Adrenal gland (tissue), 19 donors: ENCODE measurements around the gene NHERF2. TPM values are rescaled to one million over a fixed set of nuclear protein-coding genes. Genes with fewer than 3 reads are reported as not detected.

ENCODE experiments used
- DNase-seq, 7 donors: peaks; one replicate each; pipeline ENCODE4 v3.0.0-alpha.2; 2019 to 2020
- H3K27ac ChIP-seq, 5 donors: fragments of 200-600 bp; sonication (generic) in 4 of 5; 1 replicate in 3 of 5; 2 replicates in 2 of 5; pipeline versions ENCODE4 v1.5.1 to v1.8.0; 2016 to 2020; ENCODE audit warnings: mild to moderate bottlenecking in 1 of 5
- H3K27me3 ChIP-seq: fragments of 200-600 bp; 2 replicates; pipeline ENCODE4 v1.8.0; 2021
- H3K36me3 ChIP-seq, 2 donors: fragments of 200-600 bp; replicated peaks in 1 of 2; 1 replicate in 1 of 2; 2 replicates in 1 of 2; pipeline versions ENCODE4 v1.5.1 to v1.8.0; 2018 to 2022
- H3K4me1 ChIP-seq, 2 donors: fragments of 200-600 bp; replicated peaks in 1 of 2; 1 replicate in 1 of 2; 2 replicates in 1 of 2; pipeline versions ENCODE4 v1.5.1 to v1.8.0; 2018 to 2021
- H3K4me3 ChIP-seq, 4 donors: fragments of 200-600 bp; sonication (generic) in 3 of 4; one replicate each; pipeline ENCODE4 v1.5.1; 2016 to 2018
- H3K9me3 ChIP-seq, 3 donors: fragments of 200-600 bp; sonication (generic) in 1 of 3; replicated peaks in 1 of 3; 1 replicate in 2 of 3; 2 replicates in 1 of 3; pipeline versions ENCODE4 v1.5.1 to v1.8.0; 2016 to 2021
- POLR2A ChIP-seq, 2 donors: fragments of 450-650 bp; IDR thresholded peaks; one replicate each; pipeline ENCODE4 v1.6.1; 2017; ENCODE audit warnings: antibody characterized with exemption in 2 of 2, mild to moderate bottlenecking in 2 of 2, moderate library complexity in 1 of 2
- WGBS, 4 donors: extraction: QIAGEN DNeasy Blood & Tissue Kit in 2 of 4; methylation state at CpG; one replicate each; pipeline versions ENCODE4 v1.1.5 to v1.1.7; 2013 to 2017; 5-methylcytosine and 5-hydroxymethylcytosine counted together
- intact Hi-C, 2 donors: fragments of 100-400 bp; cut with DNase I; formaldehyde crosslinking; loops; one replicate each; pipeline versions ENCODE4 v1.14.1 to v1.15.0; 2022 to 2023
- long read RNA-seq, 10 donors: library from polyadenylated mRNA in 3 of 10; unstranded in 2 of 10; stranded (forward) in 1 of 10; transcript quantifications; one replicate each; pipeline ENCODE4 v2.0.0 and lab custom pipeline, GENCODE V29; 2021 to 2026
- polyA plus RNA-seq, 3 donors: library from polyadenylated mRNA; stranded (reverse); fragments of 200-250 nt in 2 of 3; fragments of 350-450 nt in 1 of 3; fragmentation: Illumina TruSeq in 1 of 3; extraction: RNeasy Lipid Tissue Mini Kit (QIAGEN cat#74804) in 1 of 3; gene quantifications; one replicate each; pipeline ENCODE4 v1.2.3, GENCODE V29; 2013 to 2014
- total RNA-seq, 9 donors: library from RNA; depleted of rRNA in 4 of 9; stranded (reverse); fragments of >200 nt in 4 of 9; fragments of 120-200 nt in 1 of 9; fragmentation: NEBNext Ultra II Directional in 1 of 9; extraction: Animal tissue kit (Norgen Biotek cat#: 25700) in 1 of 9; gene quantifications; one replicate each; pipeline versions ENCODE4 v1.1.0 to v1.2.4, GENCODE V29; 2013 to 2023
- TF ChIP-seq, protein P1 (sequence below), 6 experiments: fragments of 450-650 bp in 4 of 6; fragments of 200-600 bp in 2 of 6; sonication (generic) in 1 of 6; IDR thresholded peaks; 1 replicate in 5 of 6; 2 replicates in 1 of 6; pipeline versions ENCODE4 v1.5.1 to v1.8.0; 2016 to 2021; ENCODE audit warnings: antibody characterized with exemption in 6 of 6, mild to moderate bottlenecking in 2 of 6, moderate library complexity in 1 of 6
- donor health status: healthy with polysubstance abuse.
- donor health status: Bipolar disorder and iron deficiency.
- donor health status: DM: yes; HTN: yes; CAD: no.
- donor health status: DM: no; HTN: no; CAD: no.
- donor health status: DM: no; HTN: no; CAD: no.
- donor health status: DM: yes; HTN: yes; CAD: no.

Gene NHERF2
- total RNA-seq, result 100 to 1,000 TPM in 2 of 9 donors, 10 to 100 TPM in 7; 12.9 to 155 (median 66.8) TPM
- polyA plus RNA-seq, result 100 to 1,000 TPM in 2 of 3 donors, 10 to 100 TPM in 1; 12.5 to 263 (median 147) TPM
- long read RNA-seq, donor 1, transcript SLC9A3R2-201 (7 exons, 2,194 nt), result major isoform, 7 of 10 reads
- long read RNA-seq, donor 1, partial matches to known transcripts, result 0 of 10 reads
- long read RNA-seq, donor 1, other reads (novel, unspliced or antisense), result 0 of 10 reads
- long read RNA-seq, donor 2, partial matches to known transcripts, result 0 of 9 reads
- long read RNA-seq, donor 2, other reads (novel, unspliced or antisense), result 0 of 9 reads
- long read RNA-seq, donor 3, partial matches to known transcripts, result 0 of 6 reads
- long read RNA-seq, donor 3, other reads (novel, unspliced or antisense), result 0 of 6 reads
- long read RNA-seq, donor 4, transcript SLC9A3R2-208 (6 exons, 1,199 nt), result major isoform, 8 of 15 reads
- long read RNA-seq, donor 4, transcript SLC9A3R2-207 (6 exons, 759 nt), result minor isoform, 5 of 15 reads
- long read RNA-seq, donor 4, partial matches to known transcripts, result 0 of 15 reads
- long read RNA-seq, donor 4, other reads (novel, unspliced or antisense), result 2 of 15 reads
- long read RNA-seq, donor 5, transcript SLC9A3R2-208 (6 exons, 1,199 nt), result minor isoform, 16 of 105 reads
- long read RNA-seq, donor 5, transcript SLC9A3R2-202 (7 exons, 1,564 nt), result minor isoform, 13 of 105 reads
- long read RNA-seq, donor 5, transcript SLC9A3R2-201 (7 exons, 2,194 nt), result major isoform, 61 of 105 reads
- long read RNA-seq, donor 5, partial matches to known transcripts, result 2 of 105 reads
- long read RNA-seq, donor 5, other reads (novel, unspliced or antisense), result 11 of 105 reads
- long read RNA-seq, donor 6, partial matches to known transcripts, result 2 of 12 reads
- long read RNA-seq, donor 6, other reads (novel, unspliced or antisense), result 5 of 12 reads
- long read RNA-seq, donor 7, partial matches to known transcripts, result 0 of 13 reads
- long read RNA-seq, donor 7, other reads (novel, unspliced or antisense), result 0 of 13 reads
- long read RNA-seq, donor 8, transcript SLC9A3R2-202 (7 exons, 1,564 nt), result minor isoform, 5 of 26 reads
- long read RNA-seq, donor 8, transcript SLC9A3R2-201 (7 exons, 2,194 nt), result major isoform, 10 of 26 reads
- long read RNA-seq, donor 8, partial matches to known transcripts, result 0 of 26 reads
- long read RNA-seq, donor 8, other reads (novel, unspliced or antisense), result 0 of 26 reads
- long read RNA-seq, donor 9, transcript SLC9A3R2-201 (7 exons, 2,194 nt), result major isoform, 5 of 9 reads
- long read RNA-seq, donor 9, partial matches to known transcripts, result 0 of 9 reads
- long read RNA-seq, donor 9, other reads (novel, unspliced or antisense), result 0 of 9 reads
- long read RNA-seq, donor 10, transcript SLC9A3R2-201 (7 exons, 2,194 nt), result major isoform, 10 of 35 reads
- long read RNA-seq, donor 10, partial matches to known transcripts, result 18 of 35 reads
- long read RNA-seq, donor 10, other reads (novel, unspliced or antisense), result 0 of 35 reads

DNA sequence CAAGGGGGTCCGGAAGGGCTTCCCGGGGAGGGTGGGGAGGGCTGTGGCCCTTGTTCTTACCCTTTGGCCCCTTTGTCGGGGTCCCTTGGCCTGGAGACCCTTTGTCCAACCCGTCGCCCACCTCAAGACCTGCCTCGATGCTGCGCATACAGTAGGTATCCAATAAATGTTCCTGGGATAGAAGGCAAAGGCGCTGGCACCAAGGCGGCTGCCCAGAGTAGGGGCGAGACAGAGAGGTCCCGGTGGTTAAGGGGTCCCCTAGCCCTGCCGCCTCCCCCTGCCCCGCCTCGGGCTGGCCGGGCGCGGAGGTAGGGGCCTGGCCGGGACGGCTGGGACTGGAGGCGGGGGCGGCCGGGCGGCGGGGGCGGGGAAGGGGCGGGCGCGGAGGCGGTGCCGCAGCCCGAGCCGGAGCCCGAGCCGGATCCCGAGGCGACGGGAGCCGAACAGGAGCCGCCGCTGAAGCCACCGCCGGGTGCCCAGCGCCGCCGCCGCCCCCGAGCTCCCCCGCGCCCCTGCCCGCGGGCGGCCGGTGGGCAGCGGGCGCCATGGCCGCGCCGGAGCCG is at the start of gene NHERF2:
Gene NHERF2 (plus strand): TSS at position 442 of the 563 bp plus-strand sequence. CDS start 104 bp downstream, at position 546.
- intact Hi-C loops, result no loop called here
- WGBS, 4 donors, result 8 to 47% (median 22%) methylated on average over 1 to 53 of the region's 59 CpGs
- Histone ChIP-seq H3K4me1 (peaks cover 14 to 38% of the 10 kb centered on the region in 2 donors), H3K9me3 (no peaks in the 10 kb centered on the region), H3K4me3 (peak within 1 kb of the TSS in 2 of 4 donors; percentile 34 to 84), H3K36me3 (no peaks in the 10 kb centered on the region), H3K27ac (peak within 1 kb of the TSS in 4 of 5 donors; percentile 32 to 79 (median 48)), H3K27me3 (no peaks in the 10 kb centered on the region)
- TF ChIP-seq, protein P1, sequence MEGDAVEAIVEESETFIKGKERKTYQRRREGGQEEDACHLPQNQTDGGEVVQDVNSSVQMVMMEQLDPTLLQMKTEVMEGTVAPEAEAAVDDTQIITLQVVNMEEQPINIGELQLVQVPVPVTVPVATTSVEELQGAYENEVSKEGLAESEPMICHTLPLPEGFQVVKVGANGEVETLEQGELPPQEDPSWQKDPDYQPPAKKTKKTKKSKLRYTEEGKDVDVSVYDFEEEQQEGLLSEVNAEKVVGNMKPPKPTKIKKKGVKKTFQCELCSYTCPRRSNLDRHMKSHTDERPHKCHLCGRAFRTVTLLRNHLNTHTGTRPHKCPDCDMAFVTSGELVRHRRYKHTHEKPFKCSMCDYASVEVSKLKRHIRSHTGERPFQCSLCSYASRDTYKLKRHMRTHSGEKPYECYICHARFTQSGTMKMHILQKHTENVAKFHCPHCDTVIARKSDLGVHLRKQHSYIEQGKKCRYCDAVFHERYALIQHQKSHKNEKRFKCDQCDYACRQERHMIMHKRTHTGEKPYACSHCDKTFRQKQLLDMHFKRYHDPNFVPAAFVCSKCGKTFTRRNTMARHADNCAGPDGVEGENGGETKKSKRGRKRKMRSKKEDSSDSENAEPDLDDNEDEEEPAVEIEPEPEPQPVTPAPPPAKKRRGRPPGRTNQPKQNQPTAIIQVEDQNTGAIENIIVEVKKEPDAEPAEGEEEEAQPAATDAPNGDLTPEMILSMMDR (IDR thresholded peaks at IDR 0.05), result no peak
- TF ChIP-seq POLR2A (IDR thresholded peaks at IDR 0.05), result peak in 1 of 2 donors; percentile 29
- DNase-seq, result peak in 3 of 7 donors; percentile 8 to 50 (median 43)

DNA sequence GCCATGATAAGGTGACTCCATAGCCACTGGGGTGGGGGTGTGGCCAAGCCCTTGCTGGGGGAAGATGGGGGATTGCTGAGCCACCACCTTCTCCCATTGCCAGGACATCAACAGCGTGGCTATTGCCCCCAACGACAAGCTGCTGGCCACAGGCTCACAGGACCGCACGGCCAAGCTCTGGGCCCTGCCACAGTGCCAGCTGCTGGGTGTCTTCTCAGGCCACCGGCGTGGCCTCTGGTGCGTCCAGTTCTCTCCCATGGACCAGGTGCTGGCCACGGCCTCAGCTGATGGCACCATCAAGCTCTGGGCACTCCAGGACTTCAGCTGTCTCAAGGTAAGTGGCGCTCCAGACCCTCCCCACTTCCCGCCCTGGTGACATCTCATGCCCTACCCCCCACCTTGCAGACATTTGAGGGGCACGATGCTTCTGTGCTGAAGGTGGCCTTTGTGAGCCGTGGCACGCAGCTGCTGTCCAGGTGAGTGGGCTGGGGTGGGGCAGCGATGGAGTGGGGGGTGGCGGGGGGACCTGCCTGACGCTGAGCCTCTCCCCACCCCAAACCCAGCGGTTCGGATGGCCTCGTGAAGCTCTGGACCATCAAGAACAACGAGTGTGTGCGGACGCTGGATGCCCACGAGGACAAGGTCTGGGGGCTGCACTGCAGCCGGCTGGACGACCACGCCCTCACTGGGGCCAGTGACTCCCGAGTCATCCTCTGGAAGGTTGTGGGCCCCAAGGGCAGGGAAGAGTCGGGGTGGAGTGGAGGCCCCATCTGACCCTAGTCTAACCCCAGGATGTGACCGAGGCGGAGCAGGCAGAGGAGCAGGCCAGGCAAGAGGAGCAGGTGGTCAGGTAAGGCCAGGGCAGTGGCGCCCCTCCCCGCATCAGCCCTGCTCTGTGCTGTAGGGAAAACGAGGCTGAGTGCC is 49.5 kb upstream of the NHERF2 start:
- H3K36me3 ChIP-seq, result peaks cover 0 to 47% of the 10 kb centered on the region in 2 donors
- WGBS, 4 donors, result 89 to 94% (median 93%) methylated on average over 3 to 33 of the region's 33 CpGs

DNA sequence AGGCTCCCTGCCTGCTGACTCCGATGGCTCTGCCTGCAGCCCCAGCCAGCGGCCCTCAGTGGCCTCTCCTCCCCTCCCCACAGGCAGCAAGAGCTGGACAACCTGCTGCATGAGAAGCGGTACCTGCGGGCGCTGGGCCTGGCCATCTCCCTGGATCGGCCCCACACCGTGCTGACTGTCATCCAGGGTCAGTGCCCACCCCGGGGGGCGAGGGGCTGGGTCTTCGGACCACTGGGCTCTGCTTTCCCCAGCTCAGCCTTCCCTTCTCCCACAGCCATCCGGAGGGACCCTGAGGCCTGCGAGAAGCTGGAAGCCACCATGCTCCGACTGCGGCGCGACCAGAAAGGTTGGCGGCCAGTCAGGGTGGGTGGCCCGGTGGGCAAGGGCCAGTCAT is 48.8 kb upstream of the NHERF2 start:
- Histone ChIP-seq H3K27me3 (peaks cover 26% of the 10 kb centered on the region), H3K4me1 (peaks cover 2 to 5% of the 10 kb centered on the region in 2 donors), H3K27ac (no peak overlapping the region), H3K36me3 (peaks cover 0 to 47% of the 10 kb centered on the region in 2 donors), H3K9me3 (no peaks in the 10 kb centered on the region), H3K4me3 (no peak overlapping the region)
- no peak for DNase-seq
- intact Hi-C loops, result no loop called here
- TF ChIP-seq, protein P1 (IDR thresholded peaks at IDR 0.05), result no peak
- no peak for TF ChIP-seq POLR2A (IDR thresholded peaks at IDR 0.05)
- 93 to 97% (median 95%) methylated on average over 5 to 18 of the region's 18 CpGs; no CpG with 5 or more reads in 1 of the 4 donors for WGBS, 4 donors

More for the DNA sequence above, 49.5 kb upstream of the NHERF2 start:
- no peak overlapping the region for H3K27ac ChIP-seq
- no peak for TF ChIP-seq POLR2A (IDR thresholded peaks at IDR 0.05)
- TF ChIP-seq, protein P1 (IDR thresholded peaks at IDR 0.05), result no peak
- H3K4me1 ChIP-seq, result peaks cover 7 to 12% of the 10 kb centered on the region in 2 donors
- H3K9me3 ChIP-seq, result no peaks in the 10 kb centered on the region
- no peak overlapping the region for H3K4me3 ChIP-seq
- intact Hi-C loops, result no loop called here
- DNase-seq, result no peak
- peaks cover 26% of the 10 kb centered on the region for H3K27me3 ChIP-seq
